CD4-positive, alpha-beta T cell treated with Interleukin-15 for 4 hours (primary cell): ENCODE data around the gene UNC93B1.

ENCODE experiments used
- DNase-seq: peaks from one replicate; pipeline ENCODE4 v3.0.0-alpha.2; 2020; ENCODE audit warnings: low spot score

UNC93B1 gene

GRCh38 chr11:68022531-68022930 is 18.6 kb upstream of the UNC93B1 start:
- DNase-seq = no peak

GRCh38 chr11:68021167-68021787 is 17.4 kb upstream of the UNC93B1 start:
- no peak for DNase-seq

GRCh38 chr11:68020575-68020974 is 16.7 kb upstream of the UNC93B1 start:
- no peak for DNase-seq

GRCh38 chr11:68019486-68019885 is 15.6 kb upstream of the UNC93B1 start:
- no peak for DNase-seq

GRCh38 chr11:68018730-68019190 is 14.9 kb upstream of the UNC93B1 start:
- DNase-seq = no peak

GRCh38 chr11:68017980-68018729 is 14.3 kb upstream of the UNC93B1 start:
- DNase-seq = no peak

GRCh38 chr11:68016904-68017817 is 13.3 kb upstream of the UNC93B1 start:
- no peak for DNase-seq

- no peak for DNase-seq
These were observed 12.4 kb upstream of the UNC93B1 start for GRCh38 chr11:68016161-68016903.

- no peak for DNase-seq
These were observed 11.6 kb upstream of the UNC93B1 start for GRCh38 chr11:68015467-68015866.

GRCh38 chr11:68014947-68015447 is 11.1 kb upstream of the UNC93B1 start:
- no peak for DNase-seq

GRCh38 chr11:68014157-68014946 is 10.5 kb upstream of the UNC93B1 start:
- DNase-seq = no peak

- DNase-seq = no peak
These were observed 9.8 kb upstream of the UNC93B1 start for GRCh38 chr11:68013611-68014156.

GRCh38 chr11:68012843-68013610 is 9.1 kb upstream of the UNC93B1 start:
- DNase-seq = no peak

- DNase-seq = no peak
These were observed 8.3 kb upstream of the UNC93B1 start for GRCh38 chr11:68012044-68012842.

GRCh38 chr11:68011051-68011943 is 7.4 kb upstream of the UNC93B1 start:
- DNase-seq = no peak

- DNase-seq = no peak
These were observed 6.5 kb upstream of the UNC93B1 start, which contains the start of gene ALDH3B1 for GRCh38 chr11:68010090-68011041. Gene ALDH3B1 (plus strand): TSS chr11:68010327. CDS start chr11:68015298, 4,971 bp downstream.
